Neuronal stem cell (in vitro differentiated cells): ENCODE results near the gene TMEM33. TPM values are rescaled to one million over a fixed set of nuclear protein-coding genes. Genes with fewer than 3 reads are reported as not detected.

Source experiments
- DNase-seq: peaks from one replicate; pipeline ENCODE4 v3.0.0-alpha.2; 2013; ENCODE audit warnings: low spot score
- H2AFZ ChIP-seq: one replicate; pipeline ENCODE4 v1.6.1; 2013; ENCODE audit warnings: mild to moderate bottlenecking, low read length, inconsistent platforms
- H2AK5ac ChIP-seq: 2 replicates; pipeline ENCODE4 v1.6.1; 2013; ENCODE audit warnings: low read depth, mild to moderate bottlenecking, inconsistent platforms, low read length, moderate library complexity, mixed read lengths
- H2BK120ac ChIP-seq: 2 replicates; pipeline ENCODE4 v1.6.1; 2013; ENCODE audit warnings: low read depth, mild to moderate bottlenecking, inconsistent platforms, low read length, moderate library complexity, mixed read lengths
- H2BK12ac ChIP-seq: one replicate; pipeline ENCODE4 v1.6.1; 2013; ENCODE audit warnings: low read length, inconsistent platforms
- H2BK15ac ChIP-seq: 2 replicates; pipeline ENCODE4 v1.6.1; 2013; ENCODE audit warnings: mild to moderate bottlenecking, low read length, inconsistent platforms, mixed read lengths
- H2BK5ac ChIP-seq: one replicate; pipeline ENCODE4 v1.6.1; 2013; ENCODE audit warnings: inconsistent platforms, mild to moderate bottlenecking, low read length, moderate library complexity
- H3K14ac ChIP-seq: one replicate; pipeline ENCODE4 v1.6.1; 2013; ENCODE audit warnings: low read length, inconsistent platforms
- H3K18ac ChIP-seq: 2 replicates; pipeline ENCODE4 v1.6.1; 2013; ENCODE audit warnings: low read length, inconsistent platforms
- H3K23ac ChIP-seq: 2 replicates; pipeline ENCODE4 v1.6.1; 2013; ENCODE audit warnings: low read depth, mild to moderate bottlenecking, mixed read lengths, low read length, inconsistent platforms; ENCODE audit not compliant: poor library complexity
- H3K27ac ChIP-seq: replicated peaks from 3 replicates; pipeline ENCODE4 v1.5.1; 2013; ENCODE audit warnings: low read length, inconsistent platforms
- H3K27me3 ChIP-seq, 3 experiments: 2 replicates each; pipeline ENCODE4 v1.6.1; 2013; ENCODE audit warnings: low read length in 3 of 3, mild to moderate bottlenecking in 2 of 3, inconsistent platforms in 1 of 3, low read depth in 1 of 3, mixed read lengths in 1 of 3, moderate library complexity in 1 of 3; ENCODE audit not compliant: control insufficient read depth in 3 of 3, insufficient read depth in 3 of 3
- H3K36me3 ChIP-seq, 2 donors: replicated peaks in 1 of 2; 2 replicates each; pipeline ENCODE4 v1.6.1; 2013; ENCODE audit warnings: low read length in 2 of 2; ENCODE audit not compliant: control insufficient read depth in 2 of 2, insufficient read depth in 2 of 2
- H3K4ac ChIP-seq: 2 replicates; pipeline ENCODE4 v1.6.1; 2013; ENCODE audit warnings: inconsistent platforms, mild to moderate bottlenecking, low read length, moderate library complexity
- H3K4me1 ChIP-seq, 2 donors: 1 replicate in 1 of 2; 2 replicates in 1 of 2; pipeline ENCODE4 v1.6.1; 2013; ENCODE audit warnings: low read length in 2 of 2, low read depth in 1 of 2; ENCODE audit not compliant: control insufficient read depth in 2 of 2, insufficient read depth in 1 of 2
- H3K4me2 ChIP-seq: one replicate; pipeline ENCODE4 v1.6.1; 2013; ENCODE audit warnings: mild to moderate bottlenecking, low read length, inconsistent platforms; ENCODE audit not compliant: insufficient read depth, poor library complexity, severe bottlenecking
- H3K4me3 ChIP-seq, 2 donors: 2 replicates each; pipeline ENCODE4 v1.5.1; 2013; ENCODE audit warnings: low read length in 2 of 2, mild to moderate bottlenecking in 2 of 2, inconsistent platforms in 1 of 2, moderate library complexity in 1 of 2
- H3K79me1 ChIP-seq: one replicate; pipeline ENCODE4 v1.6.1; 2013; ENCODE audit warnings: low read depth, mild to moderate bottlenecking, inconsistent platforms, low read length, moderate library complexity
- H3K9ac ChIP-seq: one replicate; pipeline ENCODE4 v1.6.1; 2013; ENCODE audit warnings: mild to moderate bottlenecking, low read depth, low read length, inconsistent platforms; ENCODE audit not compliant: poor library complexity
- H3K9me3 ChIP-seq, 2 donors: replicated peaks in 1 of 2; 2 replicates each; pipeline versions ENCODE3 to v1.6.1; 2013; ENCODE audit warnings: low read length in 2 of 2, mild to moderate bottlenecking in 2 of 2, inconsistent platforms in 1 of 2, low read depth in 1 of 2, mixed read lengths in 1 of 2, moderate library complexity in 1 of 2; ENCODE audit not compliant: control insufficient read depth in 2 of 2, insufficient read depth in 1 of 2
- H4K8ac ChIP-seq: one replicate; pipeline ENCODE4 v1.6.1; 2013; ENCODE audit warnings: low read depth, mild to moderate bottlenecking, inconsistent platforms, low read length, moderate library complexity
- H4K91ac ChIP-seq: one replicate; pipeline ENCODE4 v1.6.1; 2013; ENCODE audit warnings: low read length, low read depth, mild to moderate bottlenecking, inconsistent platforms; ENCODE audit not compliant: poor library complexity
- WGBS, 2 donors: extraction: QIAGEN DNeasy Blood & Tissue Kit; methylation state at CpG; one replicate each; pipeline ENCODE4 v1.1.7; 2013; ENCODE audit warnings: missing lambda C conversion rate in 2 of 2, mixed read lengths in 1 of 2; ENCODE audit not compliant: insufficient read length in 2 of 2, insufficient replicate concordance in 1 of 2; ENCODE audit errors: extremely low coverage in 2 of 2; 5-methylcytosine and 5-hydroxymethylcytosine counted together
- polyA plus RNA-seq, 2 experiments: library from polyadenylated mRNA; stranded (reverse); fragments of 200-250 nt; gene quantifications; one replicate each; pipeline ENCODE4 v1.2.3, GENCODE V29; 2013

Gene TMEM33
- 29.4 TPM for polyA plus RNA-seq (2013, experiment 1 of 2)
- polyA plus RNA-seq (2013, experiment 2 of 2) = 32.7 TPM

- H4K91ac ChIP-seq = no peak within 1 kb of the TSS
- no peak within 1 kb of the TSS for H2BK15ac ChIP-seq
- H2BK120ac ChIP-seq = no peak within 1 kb of the TSS
- no peak within 1 kb of the TSS for H3K4ac ChIP-seq
- no peak within 1 kb of the TSS for H3K23ac ChIP-seq
- H3K79me1 ChIP-seq = peaks cover 8% of the 10 kb centered on the region
- H3K9me3 ChIP-seq = no peaks in the 10 kb centered on the region
- peak within 1 kb of the TSS; percentile 47 for H2BK5ac ChIP-seq
- H3K27me3 ChIP-seq = no peaks in the 10 kb centered on the region
- no peak within 1 kb of the TSS for H2BK12ac ChIP-seq
- no CpG with 5 or more reads among the region's 49 CpGs for WGBS, 2 donors
- H3K4me2 ChIP-seq = peak within 1 kb of the TSS; percentile 63
- H3K4me3 ChIP-seq = peak within 1 kb of the TSS; percentile 72 to 95
- no peak within 1 kb of the TSS for H3K14ac ChIP-seq
- no peak within 1 kb of the TSS for H4K8ac ChIP-seq
- peak within 1 kb of the TSS; percentile 90 for H3K9ac ChIP-seq
- DNase-seq = peak; percentile 56
- peak within 1 kb of the TSS; percentile 93 for H2AFZ ChIP-seq
- H3K18ac ChIP-seq = peak within 1 kb of the TSS; percentile 94
- H3K4me1 ChIP-seq = peaks cover 3 to 7% of the 10 kb centered on the region in 2 donors
- peak within 1 kb of the TSS; percentile 44 for H2AK5ac ChIP-seq
- H3K36me3 ChIP-seq = peaks cover 5 to 39% of the 10 kb centered on the region in 2 donors
- peak within 1 kb of the TSS; percentile 64 for H3K27ac ChIP-seq
Observed at GRCh38 chr4:41934901-41935651, at the start of gene TMEM33. Gene TMEM33 (plus strand): TSS chr4:41935429. CDS start chr4:41935485, 56 bp downstream.

- Histone ChIP-seq H3K14ac (no peak overlapping the region), H3K4me2 (no peak overlapping the region), H3K23ac (no peak overlapping the region), H3K9me3 (no peaks in the 10 kb centered on the region), H2BK120ac (no peak overlapping the region), H3K4ac (no peak overlapping the region), H4K91ac (no peak overlapping the region), H3K4me1 (peaks cover 8 to 16% of the 10 kb centered on the region in 2 donors), H4K8ac (no peak overlapping the region), H2BK5ac (no peak overlapping the region), H2AFZ (no peak overlapping the region), H2AK5ac (no peak overlapping the region), H3K27me3 (peaks cover 15 to 82% (median 20%) of the 10 kb centered on the region in 3 experiments), H3K79me1 (no peaks in the 10 kb centered on the region), H2BK15ac (no peak overlapping the region), H3K9ac (no peak overlapping the region), H3K4me3 (no peak overlapping the region), H3K27ac (no peak overlapping the region), H3K36me3 (no peaks in the 10 kb centered on the region), H2BK12ac (no peak overlapping the region), H3K18ac (no peak overlapping the region)
- no CpG with 5 or more reads among the region's 1 CpG for WGBS, 2 donors
- DNase-seq = no peak
Observed at GRCh38 chr4:41885456-41885855, 49.8 kb upstream of the TMEM33 start.

- no peak overlapping the region for H4K8ac ChIP-seq
- H3K23ac ChIP-seq = no peak overlapping the region
- no peak overlapping the region for H3K4me2 ChIP-seq
- no peak overlapping the region for H2BK5ac ChIP-seq
- no peak overlapping the region for H4K91ac ChIP-seq
- H3K4me1 ChIP-seq = peaks cover 1 to 11% of the 10 kb centered on the region in 2 donors
- no peak overlapping the region for H3K27ac ChIP-seq
- no peak overlapping the region for H2AFZ ChIP-seq
- H2AK5ac ChIP-seq = no peak overlapping the region
- no peak for DNase-seq
- H3K9ac ChIP-seq = no peak overlapping the region
- no peak overlapping the region for H2BK120ac ChIP-seq
- no peaks in the 10 kb centered on the region for H3K9me3 ChIP-seq
- no peak overlapping the region for H2BK12ac ChIP-seq
- no peak overlapping the region for H2BK15ac ChIP-seq
- H3K36me3 ChIP-seq = no peaks in the 10 kb centered on the region
- no peak overlapping the region for H3K14ac ChIP-seq
- peaks cover under 1 to 77% (median 2%) of the 10 kb centered on the region in 3 experiments for H3K27me3 ChIP-seq
- no peak overlapping the region for H3K4ac ChIP-seq
- no peak overlapping the region for H3K4me3 ChIP-seq
- H3K79me1 ChIP-seq = no peaks in the 10 kb centered on the region
- no CpG with 5 or more reads among the region's 2 CpGs for WGBS, 2 donors
- no peak overlapping the region for H3K18ac ChIP-seq
Observed at GRCh38 chr4:41887277-41887676, 48.0 kb upstream of the TMEM33 start.

- H3K9ac ChIP-seq = no peak overlapping the region
- no peak overlapping the region for H2BK5ac ChIP-seq
- no peak overlapping the region for H3K4ac ChIP-seq
- H2BK12ac ChIP-seq = no peak overlapping the region
- H3K9me3 ChIP-seq = no peaks in the 10 kb centered on the region
- no peak overlapping the region for H4K91ac ChIP-seq
- peaks cover 0 to 69% (median 0%) of the 10 kb centered on the region in 3 experiments for H3K27me3 ChIP-seq
- no peak overlapping the region for H2BK120ac ChIP-seq
- no peak overlapping the region for H4K8ac ChIP-seq
- no peak overlapping the region for H3K27ac ChIP-seq
- no peak overlapping the region for H3K4me2 ChIP-seq
- H3K4me3 ChIP-seq = no peak overlapping the region
- no peak overlapping the region for H2AK5ac ChIP-seq
- no peak for DNase-seq
- H3K79me1 ChIP-seq = no peaks in the 10 kb centered on the region
- H3K14ac ChIP-seq = no peak overlapping the region
- no peaks in the 10 kb centered on the region for H3K36me3 ChIP-seq
- no peak overlapping the region for H3K18ac ChIP-seq
- no peak overlapping the region for H3K23ac ChIP-seq
- no peak overlapping the region for H2AFZ ChIP-seq
- no CpG with 5 or more reads among the region's 3 CpGs for WGBS, 2 donors
- H3K4me1 ChIP-seq = peaks cover 0 to 11% of the 10 kb centered on the region in 2 donors
- no peak overlapping the region for H2BK15ac ChIP-seq
Observed at GRCh38 chr4:41887821-41888686, 47.2 kb upstream of the TMEM33 start.
